Measurements from ENCODE around the gene SPDEF. TPM values are rescaled to one million over a fixed set of nuclear protein-coding genes. Genes with fewer than 3 reads are reported as not detected.

SPDEF gene
- total and polyA plus RNA-seq, 2 experiments from 2014 or later, result 0.69 TPM; not detected in 1

DNA sequence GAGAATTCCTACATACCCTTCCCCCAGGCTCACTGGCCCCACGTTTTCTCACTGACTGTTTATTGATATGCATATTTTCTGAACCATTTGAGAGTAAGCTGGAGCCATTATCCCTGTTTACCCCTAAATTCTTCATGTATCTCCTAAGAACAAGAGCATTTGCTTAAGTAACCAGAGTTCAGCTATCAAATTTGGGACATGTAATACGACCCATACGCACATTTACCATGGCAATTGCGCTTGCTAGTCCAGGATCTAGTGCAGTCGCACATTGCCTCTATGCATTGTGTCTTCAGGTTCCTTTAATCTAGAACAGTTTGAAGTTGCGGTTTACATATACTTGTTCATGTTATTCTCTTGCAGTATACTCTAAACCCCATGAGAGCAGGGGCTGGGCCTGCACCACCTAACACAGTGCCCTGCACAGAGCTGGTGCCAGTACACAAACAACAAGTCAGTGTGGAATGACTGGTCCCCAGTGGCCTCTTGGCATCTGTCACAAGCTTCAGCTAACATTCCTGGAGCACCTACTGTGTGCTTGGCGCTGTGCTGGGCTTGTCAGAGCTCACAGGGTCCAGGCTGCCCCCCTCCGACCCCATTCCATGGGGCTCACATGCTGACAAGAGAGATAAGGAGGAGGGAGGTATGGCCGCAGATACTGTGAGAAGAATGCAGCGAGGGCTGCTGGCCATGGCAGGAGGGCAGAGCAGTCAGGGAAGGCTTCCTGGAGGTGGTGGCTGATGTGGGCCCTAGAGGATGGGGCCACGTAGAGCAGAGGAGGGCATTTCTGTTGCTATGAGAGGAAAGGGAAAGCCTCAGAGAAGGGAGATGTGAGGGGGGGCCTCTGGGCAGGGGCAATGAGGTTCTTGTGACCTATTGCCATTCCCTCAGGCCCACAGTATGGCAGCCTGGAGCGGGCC is 28.1 kb downstream of the SPDEF start (continued):
- TF ChIP-seq NANOG (IDR thresholded peaks at IDR 0.05; ENCODE audit: borderline replicate concordance) (no peak), JUNB (IDR thresholded peaks at IDR 0.05; ENCODE audit: unreplicated experiment) (no peak)

- Histone ChIP-seq H3K4me1 (ENCODE audit: insufficient read depth) (peaks cover 15% of the 10 kb centered on the region), H3F3A (replicated peaks; ENCODE audit: low read depth) (no peaks in the 10 kb centered on the region), H2AFZ (peak overlapping the region; percentile 73), H3K4me3 (peak overlapping the region; percentile 50), H3K4me2 (peak overlapping the region; percentile 78), H4K20me1 (replicated peaks; ENCODE audit: insufficient read depth) (no peaks in the 10 kb centered on the region), H3K36me3 (ENCODE audit: insufficient read depth) (no peaks in the 10 kb centered on the region), H3K9me2 (ENCODE audit: insufficient read depth) (no peaks in the 10 kb centered on the region), H3K79me2 (replicated peaks; ENCODE audit: insufficient read depth) (no peaks in the 10 kb centered on the region), H3K27ac (ENCODE audit: low read depth) (no peak overlapping the region), H3K27me3 (ENCODE audit: insufficient read depth) (no peaks in the 10 kb centered on the region)
- TF ChIP-seq, protein P1, sequence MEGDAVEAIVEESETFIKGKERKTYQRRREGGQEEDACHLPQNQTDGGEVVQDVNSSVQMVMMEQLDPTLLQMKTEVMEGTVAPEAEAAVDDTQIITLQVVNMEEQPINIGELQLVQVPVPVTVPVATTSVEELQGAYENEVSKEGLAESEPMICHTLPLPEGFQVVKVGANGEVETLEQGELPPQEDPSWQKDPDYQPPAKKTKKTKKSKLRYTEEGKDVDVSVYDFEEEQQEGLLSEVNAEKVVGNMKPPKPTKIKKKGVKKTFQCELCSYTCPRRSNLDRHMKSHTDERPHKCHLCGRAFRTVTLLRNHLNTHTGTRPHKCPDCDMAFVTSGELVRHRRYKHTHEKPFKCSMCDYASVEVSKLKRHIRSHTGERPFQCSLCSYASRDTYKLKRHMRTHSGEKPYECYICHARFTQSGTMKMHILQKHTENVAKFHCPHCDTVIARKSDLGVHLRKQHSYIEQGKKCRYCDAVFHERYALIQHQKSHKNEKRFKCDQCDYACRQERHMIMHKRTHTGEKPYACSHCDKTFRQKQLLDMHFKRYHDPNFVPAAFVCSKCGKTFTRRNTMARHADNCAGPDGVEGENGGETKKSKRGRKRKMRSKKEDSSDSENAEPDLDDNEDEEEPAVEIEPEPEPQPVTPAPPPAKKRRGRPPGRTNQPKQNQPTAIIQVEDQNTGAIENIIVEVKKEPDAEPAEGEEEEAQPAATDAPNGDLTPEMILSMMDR (conservative IDR thresholded peaks at IDR 0.05; ENCODE audit: low read depth in 2 of 2), result peak; percentile 35 to 75
- TF ChIP-seq CREB1 (CRISPR knock-in tag; IDR thresholded peaks at IDR 0.05; ENCODE audit: low read depth) (peak; percentile 69), ZNF114 (CRISPR knock-in tag; IDR thresholded peaks at IDR 0.05) (no peak), ETS1 (IDR thresholded peaks at IDR 0.05) (no peak), EZH2 (IDR thresholded peaks at IDR 0.05; ENCODE audit: low read depth, unreplicated experiment) (no peak), POLR2AphosphoS5 (IDR thresholded peaks at IDR 0.05; ENCODE audit: low read depth) (peak; percentile 68), ZNF331 (CRISPR knock-in tag; IDR thresholded peaks at IDR 0.05; ENCODE audit: low read depth) (no peak), EZH2phosphoT487 (IDR thresholded peaks at IDR 0.05; ENCODE audit: unreplicated experiment) (no peak), NANOG (IDR thresholded peaks at IDR 0.05; ENCODE audit: borderline replicate concordance) (no peak), REST (IDR thresholded peaks at IDR 0.05; ENCODE audit: unreplicated experiment) (no peak), STAT1 (IDR thresholded peaks at IDR 0.05; ENCODE audit: unreplicated experiment) (no peak)
- H3K27ac Mint-ChIP-seq, result no peak overlapping the region; the same call in 1 of the 2 replicates
- no peaks in the 10 kb centered on the region; the same call in 2 of the 3 replicates for H3K9me3 Mint-ChIP-seq
- H3K36me3 Mint-ChIP-seq (ENCODE audit: low read depth), result no peaks in the 10 kb centered on the region; the same call in 1 of the 3 replicates
- H3K4me3 Mint-ChIP-seq, result peak overlapping the region; percentile 73
- H3K4me1 Mint-ChIP-seq, result peaks cover 22% of the 10 kb centered on the region
- ATAC-seq (peak; percentile 79), DNase-seq (ENCODE audit: low spot score) (peak; percentile 97)
- peaks cover 22% of the 10 kb centered on the region for H3K27me3 Mint-ChIP-seq (ENCODE audit: insufficient read depth, low read depth, poor library complexity)
Observed at GRCh38 chr6:34526992-34527728, 29.0 kb downstream of the SPDEF start.
